ENCODE data around the gene C1orf198. TPM values are rescaled to one million over a fixed set of nuclear protein-coding genes. Genes with fewer than 3 reads are reported as not detected.

The C1orf198 gene
- total and polyA plus RNA-seq, 2 of the 4 experiments (the other 2 are of a cell fraction): 67.4 to 76.2 TPM

- Histone ChIP-seq H3K9me3 (ENCODE audit: control insufficient read depth, insufficient read depth, low read length) (no peaks in the 10 kb centered on the region), H3K56ac (ENCODE audit: extremely low read depth, insufficient read depth, low read length) (no peak overlapping the region), H2BK120ac (ENCODE audit: low read depth, low read length) (no peak overlapping the region), H3K4me2 (ENCODE audit: low read depth, low read length) (no peak overlapping the region), H3K4me1 (ENCODE audit: control insufficient read depth, insufficient read depth, low read length) (peaks cover 19% of the 10 kb centered on the region), H4K91ac (ENCODE audit: insufficient read depth, low read depth, low read length) (no peak overlapping the region), H3K9ac (ENCODE audit: low read depth, low read length) (no peak overlapping the region), H2BK15ac (ENCODE audit: low read depth, low read length) (no peak overlapping the region), H3K18ac (ENCODE audit: low read depth, low read length) (no peak overlapping the region), H3K23ac (ENCODE audit: low read depth, low read length) (no peak overlapping the region), H3K4me3 (ENCODE audit: insufficient read depth, low read depth, low read length) (no peak overlapping the region), H4K8ac (ENCODE audit: low read depth in 2 of 2, low read length in 2 of 2) (no peak overlapping the region), H3K9me1 (ENCODE audit: insufficient read depth, low read length) (peaks cover 26% of the 10 kb centered on the region; the same call in 1 of the 2 replicates), H3K14ac (replicated peaks; ENCODE audit: low read depth, low read length) (no peak overlapping the region), H3K27ac (ENCODE audit: insufficient read depth, low read length) (no peak overlapping the region), H2AK9ac (replicated peaks; ENCODE audit: low read depth, low read length, poor library complexity) (no peak overlapping the region), H3K4ac (ENCODE audit: low read depth, low read length) (no peak overlapping the region), H4K5ac (ENCODE audit: low read depth, low read length) (no peak overlapping the region), H2BK20ac (ENCODE audit: low read depth, low read length) (no peak overlapping the region), H3K27me3 (ENCODE audit: control insufficient read depth, insufficient read depth, low read length) (no peaks in the 10 kb centered on the region), H4K20me1 (ENCODE audit: insufficient read depth, low read length) (peaks cover 5% of the 10 kb centered on the region; the same call in 1 of the 2 replicates), H2AK5ac (ENCODE audit: low read depth, low read length) (no peak overlapping the region), H3K79me1 (ENCODE audit: low read depth in 1 of 2, low read length in 2 of 2) (no peaks in the 10 kb centered on the region; a peak in 1 of 4 replicates), H2BK5ac (ENCODE audit: low read depth, low read length, poor library complexity, severe bottlenecking) (no peak overlapping the region), H2AFZ (replicated peaks; ENCODE audit: low read length, poor library complexity) (no peak overlapping the region), H3K36me3 (ENCODE audit: control insufficient read depth, insufficient read depth, low read length) (no peaks in the 10 kb centered on the region)
- ATAC-seq (ENCODE audit: low read depth) (no peak), DNase-seq (peak; percentile 43)
- intact Hi-C loops (cut with micrococcal nuclease) (no loop called here), dilution Hi-C loops (cut with HindIII; ENCODE audit: low sequenced_read_pairs, unreplicated experiment) (no loop called here), in situ Hi-C loops (cut with MboI; ENCODE audit: low sequenced_read_pairs) (no loop called here)
- WGBS, 2 experiments (ENCODE audit: extremely low coverage in 2 of 2, insufficient read length in 1 of 2): no CpG with 5 or more reads among the region's 13 CpGs
- TF ChIP-seq SMC3 (IDR thresholded peaks at IDR 0.05; ENCODE audit: low read depth, low read length) (no peak), FOS (IDR thresholded peaks at IDR 0.05; ENCODE audit: low read depth, low read length) (no peak), ELK1 (IDR thresholded peaks at IDR 0.05; ENCODE audit: borderline replicate concordance, low read depth, low read length) (no peak), CHD1 (IDR thresholded peaks at IDR 0.05; ENCODE audit: low read depth, low read length) (no peak), CEBPB (IDR thresholded peaks at IDR 0.05; ENCODE audit: low read depth, low read length) (no peak), BHLHE40 (IDR thresholded peaks at IDR 0.05; ENCODE audit: low read depth, low read length) (no peak), MAFK (IDR thresholded peaks at IDR 0.05; ENCODE audit: low read depth, low read length) (no peak), POLR2A (IDR thresholded peaks at IDR 0.05; ENCODE audit: low read depth, low read length) (no peak), MXI1 (IDR thresholded peaks at IDR 0.05; ENCODE audit: borderline replicate concordance, low read depth, low read length) (no peak), MAZ (IDR thresholded peaks at IDR 0.05; ENCODE audit: borderline replicate concordance, low read depth, low read length) (no peak), CTCF (conservative IDR thresholded peaks at IDR 0.05; ENCODE audit: low read depth, low read length) (no peak), RCOR1 (IDR thresholded peaks at IDR 0.05; ENCODE audit: insufficient replicate concordance, low read length) (no peak), RAD21 (IDR thresholded peaks at IDR 0.05; ENCODE audit: low read length) (no peak), NFE2L2 (IDR thresholded peaks at IDR 0.05; ENCODE audit: low read depth, low read length) (no peak), RFX5 (IDR thresholded peaks at IDR 0.05; ENCODE audit: low read depth, low read length) (no peak)
- TF ChIP-seq, protein P1, sequence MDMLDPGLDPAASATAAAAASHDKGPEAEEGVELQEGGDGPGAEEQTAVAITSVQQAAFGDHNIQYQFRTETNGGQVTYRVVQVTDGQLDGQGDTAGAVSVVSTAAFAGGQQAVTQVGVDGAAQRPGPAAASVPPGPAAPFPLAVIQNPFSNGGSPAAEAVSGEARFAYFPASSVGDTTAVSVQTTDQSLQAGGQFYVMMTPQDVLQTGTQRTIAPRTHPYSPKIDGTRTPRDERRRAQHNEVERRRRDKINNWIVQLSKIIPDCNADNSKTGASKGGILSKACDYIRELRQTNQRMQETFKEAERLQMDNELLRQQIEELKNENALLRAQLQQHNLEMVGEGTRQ (IDR thresholded peaks at IDR 0.05; ENCODE audit: low read depth, low read length): no peak
- CTCF ChIA-PET: interaction anchor here (0.9 kb wide), 1 partner anchor 18 kb away, joined by 3 read pairs; no protein-coding TSS in a partner anchor
- POLR2A ChIA-PET (ENCODE audit: unreplicated experiment): no interaction called here
- no TSS peak for BruUV-seq (replicated peaks)
Observed at GRCh38 chr1:230822092-230822581, 46.2 kb downstream of the C1orf198 start.

All from IMR-90 (cell line).